Thyroid gland (tissue), 4 donors: ENCODE data around the gene ETS1. TPM values are rescaled to one million over a fixed set of nuclear protein-coding genes. Genes with fewer than 3 reads are reported as not detected.
A peak's percentile ranks its signal among the peaks of the same experiment; 100 is the strongest.

Experiments
- DNase-seq, 2 donors: peaks; one replicate each; pipeline ENCODE4 v3.0.0-alpha.2; 2019
- H3K27ac ChIP-seq, 3 donors: fragments of 200-600 bp; sonication (generic); 1 replicate in 2 of 3; 2 replicates in 1 of 3; pipeline ENCODE4 v1.5.1; 2016 to 2019; ENCODE audit warnings: mild to moderate bottlenecking in 1 of 3, moderate library complexity in 1 of 3
- H3K27me3 ChIP-seq: fragments of 200-600 bp; sonication (generic); one replicate; pipeline ENCODE4 v1.5.1; 2019
- H3K36me3 ChIP-seq, 2 donors: fragments of 200-600 bp; sonication (generic); one replicate each; pipeline ENCODE4 v1.5.1; 2016 to 2019
- H3K4me1 ChIP-seq, 2 donors: fragments of 200-600 bp; sonication (generic); one replicate each; pipeline ENCODE4 v1.5.1; 2017 to 2019
- H3K4me3 ChIP-seq, 3 donors: fragments of 200-600 bp; sonication (generic); replicated peaks in 1 of 3; 1 replicate in 2 of 3; 2 replicates in 1 of 3; pipeline ENCODE4 v1.5.1; 2016; ENCODE audit warnings: mild to moderate bottlenecking in 1 of 3
- H3K9me3 ChIP-seq: fragments of 200-600 bp; sonication (generic); one replicate; pipeline ENCODE4 v1.5.1; 2017
- CTCF ChIP-seq, 6 experiments: fragments of 200-600 bp in 3 of 6; fragments of 450-650 bp in 3 of 6; sonication (generic) in 3 of 6; IDR thresholded peaks; one replicate each; pipeline ENCODE4 v1.5.1; 2016 to 2019; ENCODE audit warnings: antibody characterized with exemption in 6 of 6, mild to moderate bottlenecking in 2 of 6, inconsistent platforms in 1 of 6, moderate library complexity in 1 of 6
- POLR2A ChIP-seq, 2 donors: fragments of 450-650 bp; IDR thresholded peaks; one replicate each; pipeline ENCODE4 v1.6.1; 2017; ENCODE audit warnings: antibody characterized with exemption in 2 of 2, mild to moderate bottlenecking in 2 of 2, moderate library complexity in 1 of 2
- WGBS, 2 donors: methylation state at CpG; one replicate each; pipeline ENCODE4 v1.1.5; 2017; 5-methylcytosine and 5-hydroxymethylcytosine counted together
- intact Hi-C: fragments of 100-400 bp; cut with DNase I; formaldehyde crosslinking; loops from one replicate; pipeline ENCODE4 v1.15.1; 2023
- total RNA-seq, 4 donors: library from RNA; depleted of rRNA; stranded (reverse); fragments of >200 nt; gene quantifications; one replicate each; pipeline ENCODE4 v1.2.3, GENCODE V29; 2016

ETS1 gene
- total RNA-seq, 4 donors from 2014 or later: 38.4 to 79.4 (median 58.4) TPM

- H3K4me3 ChIP-seq: no peak overlapping the region
- no peaks in the 10 kb centered on the region for H3K27me3 ChIP-seq
- peaks cover 11 to 16% of the 10 kb centered on the region in 2 donors for H3K4me1 ChIP-seq
- 74 to 84% methylated on average over 4 of the region's 4 CpGs for WGBS, 2 donors
- intact Hi-C loops: no loop called here
- TF ChIP-seq POLR2A (IDR thresholded peaks at IDR 0.05) (no peak), CTCF (IDR thresholded peaks at IDR 0.05) (no peak)
- no peak for DNase-seq
- no peaks in the 10 kb centered on the region for H3K36me3 ChIP-seq
- H3K27ac ChIP-seq: no peak overlapping the region
- H3K9me3 ChIP-seq: no peaks in the 10 kb centered on the region
Measured at GRCh38 chr11:128579798-128580504, 7.4 kb downstream of the ETS1 start.

GRCh38 chr11:128576555-128576954, 10.8 kb downstream of the ETS1 start:
- Histone ChIP-seq H3K4me1 (peaks cover 11 to 16% of the 10 kb centered on the region in 2 donors), H3K9me3 (no peaks in the 10 kb centered on the region), H3K27me3 (no peaks in the 10 kb centered on the region), H3K4me3 (no peak overlapping the region), H3K36me3 (no peaks in the 10 kb centered on the region), H3K27ac (peak overlapping the region in 2 of 3 donors; percentile 39 to 46)
- intact Hi-C loops: no loop called here
- 20 to 23% methylated on average over 8 of the region's 8 CpGs for WGBS, 2 donors
- DNase-seq: no peak
- TF ChIP-seq CTCF (IDR thresholded peaks at IDR 0.05) (no peak), POLR2A (IDR thresholded peaks at IDR 0.05) (no peak)

- H3K27me3 ChIP-seq: no peaks in the 10 kb centered on the region
- no peaks in the 10 kb centered on the region for H3K36me3 ChIP-seq
- DNase-seq: peak; percentile 35
- WGBS, 2 donors: 5 to 6% methylated on average over 4 of the region's 4 CpGs
- peak overlapping the region in 2 of 3 donors; percentile 39 to 46 for H3K27ac ChIP-seq
- no peak for TF ChIP-seq POLR2A (IDR thresholded peaks at IDR 0.05)
- no peak for TF ChIP-seq CTCF (IDR thresholded peaks at IDR 0.05)
- H3K9me3 ChIP-seq: no peaks in the 10 kb centered on the region
- intact Hi-C loops: no loop called here
- H3K4me1 ChIP-seq: peaks cover 11 to 16% of the 10 kb centered on the region in 2 donors
- H3K4me3 ChIP-seq: no peak overlapping the region
Measured at GRCh38 chr11:128575961-128576350, 11.4 kb downstream of the ETS1 start.

- 74 to 76% methylated on average over 9 of the region's 9 CpGs for WGBS, 2 donors
- TF ChIP-seq CTCF (IDR thresholded peaks at IDR 0.05): no peak
- no peak for TF ChIP-seq POLR2A (IDR thresholded peaks at IDR 0.05)
- intact Hi-C loops: no loop called here
- Histone ChIP-seq H3K4me3 (no peak overlapping the region), H3K36me3 (no peaks in the 10 kb centered on the region), H3K27ac (peak overlapping the region in 2 of 3 donors; percentile 39 to 46), H3K27me3 (no peaks in the 10 kb centered on the region), H3K9me3 (no peaks in the 10 kb centered on the region), H3K4me1 (peaks cover 11 to 21% of the 10 kb centered on the region in 2 donors)
- no peak for DNase-seq
Measured at GRCh38 chr11:128575174-128575960, 12.0 kb downstream of the ETS1 start.

GRCh38 chr11:128574576-128575011, 12.8 kb downstream of the ETS1 start:
- Histone ChIP-seq H3K4me3 (no peak overlapping the region), H3K27me3 (no peaks in the 10 kb centered on the region), H3K36me3 (no peaks in the 10 kb centered on the region), H3K27ac (no peak overlapping the region), H3K9me3 (no peaks in the 10 kb centered on the region), H3K4me1 (peaks cover 11 to 21% of the 10 kb centered on the region in 2 donors)
- DNase-seq: no peak
- TF ChIP-seq CTCF (IDR thresholded peaks at IDR 0.05) (no peak), POLR2A (IDR thresholded peaks at IDR 0.05) (no peak)
- intact Hi-C loops: no loop called here
- WGBS, 2 donors: 86 to 91% methylated on average over 2 of the region's 2 CpGs
